NCI-H187 (cell line): Measurements from ENCODE around the gene KSR1.
A peak's percentile ranks its signal among the peaks of the same experiment; 100 is the strongest.

ENCODE experiments used
- DNase-seq, 2 experiments: peaks; one replicate each; lab custom pipeline; 2025; lab: John Stamatoyannopoulos, UW

Gene KSR1

GRCh38 chr17:27590864-27591263 lies 134.6 kb downstream of the KSR1 start:
- no peak for DNase-seq

- no peak for DNase-seq
Measured at GRCh38 chr17:27591986-27592385, 135.7 kb downstream of the KSR1 start.

- no peak for DNase-seq
Measured at GRCh38 chr17:27593232-27593856, 137.1 kb downstream of the KSR1 start.

- no peak for DNase-seq
Measured at GRCh38 chr17:27593857-27594255, 137.6 kb downstream of the KSR1 start.

- no peak for DNase-seq
Measured at GRCh38 chr17:27595208-27595607, 139.0 kb downstream of the KSR1 start.

- DNase-seq, result no peak
Measured at GRCh38 chr17:27596096-27596495, 139.8 kb downstream of the KSR1 start.

GRCh38 chr17:27596566-27597187 lies 140.4 kb downstream of the KSR1 start:
- DNase-seq, result no peak

- DNase-seq, result no peak
Measured at GRCh38 chr17:27597188-27597580, 140.9 kb downstream of the KSR1 start.

- no peak for DNase-seq
Measured at GRCh38 chr17:27597783-27598320, 141.6 kb downstream of the KSR1 start.

- no peak for DNase-seq
Measured at GRCh38 chr17:27598337-27599050, 142.2 kb downstream of the KSR1 start.

GRCh38 chr17:27600471-27600870 lies 144.2 kb downstream of the KSR1 start:
- no peak for DNase-seq

- DNase-seq, result peak; percentile 22 to 54
Measured at GRCh38 chr17:27601069-27601974, 145.1 kb downstream of the KSR1 start.

- DNase-seq, result no peak
Measured at GRCh38 chr17:27601975-27602302, 145.7 kb downstream of the KSR1 start.

GRCh38 chr17:27602721-27603420 lies 146.6 kb downstream of the KSR1 start:
- DNase-seq, result no peak

- DNase-seq, result no peak
Measured at GRCh38 chr17:27603421-27603770, 147.1 kb downstream of the KSR1 start.

GRCh38 chr17:27603880-27604794 lies 147.9 kb downstream of the KSR1 start:
- DNase-seq, result no peak

GRCh38 chr17:27605409-27605808 lies 149.2 kb downstream of the KSR1 start:
- DNase-seq, result no peak

- DNase-seq, result no peak
Measured at GRCh38 chr17:27607521-27608091, 151.4 kb downstream of the KSR1 start.

- DNase-seq, result no peak
Measured at GRCh38 chr17:27608328-27609230, 152.3 kb downstream of the KSR1 start.
